HUES6 (cell line): ENCODE measurements around the gene ZG16B.

Experiments used
- H3K27ac ChIP-seq: 2 replicates; pipeline ENCODE4 v1.7.0; 2013; ENCODE audit warnings: low read depth, mild to moderate bottlenecking, low read length, inconsistent platforms
- H3K27me3 ChIP-seq: 2 replicates; pipeline ENCODE4 v1.6.1; 2013; ENCODE audit warnings: low read length; ENCODE audit not compliant: control insufficient read depth, insufficient read depth
- H3K36me3 ChIP-seq: 2 replicates; pipeline ENCODE4 v1.6.1; 2013; ENCODE audit warnings: low read length; ENCODE audit not compliant: control insufficient read depth, insufficient read depth
- H3K4me1 ChIP-seq: 2 replicates; pipeline ENCODE4 v1.6.1; 2013; ENCODE audit warnings: low read length; ENCODE audit not compliant: control insufficient read depth, insufficient read depth
- H3K4me3 ChIP-seq: 2 replicates; pipeline ENCODE4 v1.5.1; 2013; ENCODE audit warnings: low read depth, low read length
- H3K9ac ChIP-seq: one replicate; pipeline ENCODE4 v1.6.1; 2013; ENCODE audit warnings: mild to moderate bottlenecking, low read length
- H3K9me3 ChIP-seq: 2 replicates; pipeline ENCODE4 v1.6.1; 2013; ENCODE audit warnings: low read depth, low read length; ENCODE audit not compliant: control insufficient read depth, insufficient read depth

Gene ZG16B

GRCh38 chr16:2848933-2849725 lies 19.0 kb downstream of the ZG16B start:
- no peak overlapping the region for H3K9ac ChIP-seq
- no peak overlapping the region for H3K4me3 ChIP-seq
- peaks cover 8% of the 10 kb centered on the region; the same call in 1 of the 2 replicates for H3K9me3 ChIP-seq
- 0 out of 2 replicates have a peak, but pooled peaks cover 4% of the 10 kb centered on the region for H3K4me1 ChIP-seq
- H3K27me3 ChIP-seq: peaks cover 6% of the 10 kb centered on the region; the same call in 1 of the 2 replicates
- H3K36me3 ChIP-seq: no peaks in the 10 kb centered on the region
- H3K27ac ChIP-seq: no peak overlapping the region

GRCh38 chr16:2852003-2852730 lies 22.1 kb downstream of the ZG16B start:
- Histone ChIP-seq H3K9me3 (peaks cover 15% of the 10 kb centered on the region), H3K36me3 (no peaks in the 10 kb centered on the region), H3K27me3 (peaks cover 10% of the 10 kb centered on the region; the same call in 1 of the 2 replicates), H3K4me1 (no peaks in the 10 kb centered on the region), H3K9ac (no peak overlapping the region), H3K4me3 (no peak overlapping the region), H3K27ac (no peak overlapping the region)

GRCh38 chr16:2852731-2853507 lies 22.8 kb downstream of the ZG16B start:
- no peaks in the 10 kb centered on the region for H3K36me3 ChIP-seq
- H3K27me3 ChIP-seq: peaks cover 17% of the 10 kb centered on the region
- peaks cover 15% of the 10 kb centered on the region for H3K9me3 ChIP-seq
- no peak overlapping the region for H3K9ac ChIP-seq
- no peak overlapping the region for H3K4me3 ChIP-seq
- H3K4me1 ChIP-seq: no peaks in the 10 kb centered on the region; the same call in 1 of the 2 replicates
- no peak overlapping the region for H3K27ac ChIP-seq

GRCh38 chr16:2853531-2854073 lies 23.5 kb downstream of the ZG16B start:
- Histone ChIP-seq H3K36me3 (no peaks in the 10 kb centered on the region), H3K9me3 (peaks cover 15% of the 10 kb centered on the region), H3K27me3 (peaks cover 24% of the 10 kb centered on the region), H3K4me1 (no peaks in the 10 kb centered on the region; the same call in 1 of the 2 replicates), H3K9ac (no peak overlapping the region), H3K27ac (no peak overlapping the region), H3K4me3 (no peak overlapping the region)

GRCh38 chr16:2854700-2855309 lies 24.7 kb downstream of the ZG16B start:
- H3K4me3 ChIP-seq: no peak overlapping the region
- no peaks in the 10 kb centered on the region for H3K36me3 ChIP-seq
- peaks cover 27% of the 10 kb centered on the region for H3K27me3 ChIP-seq
- H3K9ac ChIP-seq: no peak overlapping the region
- H3K9me3 ChIP-seq: peaks cover 18% of the 10 kb centered on the region
- H3K27ac ChIP-seq: no peak overlapping the region
- H3K4me1 ChIP-seq: no peaks in the 10 kb centered on the region; the same call in 1 of the 2 replicates

- no peak overlapping the region for H3K9ac ChIP-seq
- peaks cover 25% of the 10 kb centered on the region for H3K9me3 ChIP-seq
- no peak overlapping the region for H3K27ac ChIP-seq
- H3K4me1 ChIP-seq: no peaks in the 10 kb centered on the region; the same call in 1 of the 2 replicates
- H3K4me3 ChIP-seq: no peak overlapping the region
- no peaks in the 10 kb centered on the region for H3K36me3 ChIP-seq
- peaks cover 28% of the 10 kb centered on the region for H3K27me3 ChIP-seq
These were observed 25.4 kb downstream of the ZG16B start for GRCh38 chr16:2855536-2855935.

GRCh38 chr16:2856061-2856670 lies 26.1 kb downstream of the ZG16B start:
- Histone ChIP-seq H3K9me3 (peaks cover 31% of the 10 kb centered on the region), H3K27ac (no peak overlapping the region), H3K4me1 (no peaks in the 10 kb centered on the region; the same call in 1 of the 2 replicates), H3K27me3 (peaks cover 28% of the 10 kb centered on the region), H3K36me3 (no peaks in the 10 kb centered on the region), H3K9ac (no peak overlapping the region), H3K4me3 (no peak overlapping the region)

GRCh38 chr16:2856686-2857450 lies 26.8 kb downstream of the ZG16B start:
- Histone ChIP-seq H3K9ac (no peak overlapping the region), H3K27me3 (peaks cover 28% of the 10 kb centered on the region), H3K9me3 (peaks cover 35% of the 10 kb centered on the region), H3K4me3 (peak overlapping the region; percentile 59), H3K4me1 (no peaks in the 10 kb centered on the region; the same call in 1 of the 2 replicates), H3K36me3 (no peaks in the 10 kb centered on the region), H3K27ac (no peak overlapping the region)

GRCh38 chr16:2857451-2858244 lies 27.5 kb downstream of the ZG16B start, which contains the start of gene PRSS22:
Gene PRSS22, minus strand, starts transcription at chr16:2858170. Its CDS starts 66 bp downstream, at chr16:2858104.
- Histone ChIP-seq H3K4me1 (no peaks in the 10 kb centered on the region; the same call in 1 of the 2 replicates), H3K27me3 (peaks cover 28% of the 10 kb centered on the region), H3K4me3 (peak within 1 kb of the TSS; percentile 59), H3K36me3 (no peaks in the 10 kb centered on the region), H3K9ac (peak within 1 kb of the TSS; percentile 5), H3K27ac (no peak within 1 kb of the TSS), H3K9me3 (peaks cover 35% of the 10 kb centered on the region)
